Uterus (tissue), 2 donors: ENCODE data around the gene FRMPD2.

Source experiments
- CTCF ChIP-seq, 4 experiments: fragments of 200-600 bp in 2 of 4; fragments of 450-650 bp in 2 of 4; sonication (generic) in 2 of 4; IDR thresholded peaks; one replicate each; pipeline ENCODE4 v1.5.1; 2016 to 2019; ENCODE audit warnings: antibody characterized with exemption in 4 of 4, mild to moderate bottlenecking in 2 of 4, moderate library complexity in 1 of 4
- POLR2A ChIP-seq, 2 donors: fragments of 450-650 bp; IDR thresholded peaks; one replicate each; pipeline ENCODE4 v1.6.1; 2016; ENCODE audit warnings: antibody characterized with exemption in 2 of 2, mild to moderate bottlenecking in 1 of 2, moderate library complexity in 1 of 2

DNA sequence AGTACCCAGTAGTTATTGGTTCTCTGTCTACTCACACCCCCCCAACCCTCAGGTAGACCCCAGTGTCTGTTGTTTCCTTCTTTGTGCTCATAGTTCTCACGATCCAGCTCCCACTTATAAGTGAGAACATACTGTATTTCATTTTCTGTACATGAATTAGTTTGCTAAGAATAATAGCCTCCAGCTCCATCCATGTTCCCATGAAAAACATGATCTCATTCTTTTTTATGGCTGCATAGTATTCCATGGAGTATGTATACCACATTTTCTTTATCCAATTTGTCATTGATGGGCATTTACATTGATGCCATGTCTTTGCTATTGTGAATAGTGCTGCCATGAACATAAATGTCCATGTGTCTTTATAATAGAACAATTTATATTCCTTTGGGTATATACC, 2.6 kb upstream of the FRMPD2 start:
- TF ChIP-seq CTCF (IDR thresholded peaks at IDR 0.05) (no peak), POLR2A (IDR thresholded peaks at IDR 0.05) (no peak)
